ENCODE results near the gene MIGA2. TPM values are rescaled to one million over a fixed set of nuclear protein-coding genes. Genes with fewer than 3 reads are reported as not detected.

The MIGA2 gene
- total RNA-seq, 1 experiment from 2014 or later: 29.6 TPM

DNA sequence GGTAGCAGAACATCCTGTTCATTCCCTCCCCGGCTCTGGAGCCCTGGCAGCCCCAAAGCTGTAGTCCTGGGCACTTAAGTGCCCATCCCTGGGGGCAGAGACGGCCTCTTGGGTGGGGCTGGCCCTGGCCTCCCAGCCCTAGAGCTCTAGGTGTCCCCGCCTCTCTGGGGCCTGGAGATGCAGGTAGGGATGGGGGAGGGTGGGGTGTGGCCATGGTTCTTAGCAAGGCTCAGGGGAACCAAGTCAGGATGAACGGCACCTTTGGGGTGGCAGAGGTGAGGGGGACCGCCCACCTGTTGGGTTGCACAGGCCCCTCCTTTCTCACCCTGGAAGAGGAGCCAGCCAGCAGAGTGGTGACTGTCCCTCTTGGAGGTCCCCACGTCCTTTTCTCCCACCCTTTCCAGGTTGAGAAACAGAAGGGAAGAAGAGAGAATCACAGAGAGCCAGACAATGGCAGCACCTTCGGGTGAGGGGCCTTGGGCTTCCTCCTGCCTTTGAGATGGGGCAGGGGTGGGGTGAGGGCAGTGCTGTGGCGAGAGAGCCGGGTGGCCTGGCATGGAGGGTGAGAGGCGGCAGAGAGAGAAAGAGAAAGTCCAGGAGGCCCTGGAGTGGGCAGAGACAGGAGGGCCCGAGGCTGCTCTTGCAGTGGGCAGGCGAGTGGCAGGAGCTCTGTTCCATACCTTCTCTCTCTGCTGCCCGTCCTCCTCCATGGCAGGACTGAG lies 71.8 kb downstream of the MIGA2 start:
- intact Hi-C loops (cut with micrococcal nuclease): no loop called here
- H3K9me3 ChIP-seq (ENCODE audit: low read length): no peaks in the 10 kb centered on the region
- ATAC-seq: no peak
- H3K27ac ChIP-seq (ENCODE audit: low read length): no peak overlapping the region
- no peak overlapping the region for H2AFZ ChIP-seq (ENCODE audit: low read length)
- TF ChIP-seq, protein P1, sequence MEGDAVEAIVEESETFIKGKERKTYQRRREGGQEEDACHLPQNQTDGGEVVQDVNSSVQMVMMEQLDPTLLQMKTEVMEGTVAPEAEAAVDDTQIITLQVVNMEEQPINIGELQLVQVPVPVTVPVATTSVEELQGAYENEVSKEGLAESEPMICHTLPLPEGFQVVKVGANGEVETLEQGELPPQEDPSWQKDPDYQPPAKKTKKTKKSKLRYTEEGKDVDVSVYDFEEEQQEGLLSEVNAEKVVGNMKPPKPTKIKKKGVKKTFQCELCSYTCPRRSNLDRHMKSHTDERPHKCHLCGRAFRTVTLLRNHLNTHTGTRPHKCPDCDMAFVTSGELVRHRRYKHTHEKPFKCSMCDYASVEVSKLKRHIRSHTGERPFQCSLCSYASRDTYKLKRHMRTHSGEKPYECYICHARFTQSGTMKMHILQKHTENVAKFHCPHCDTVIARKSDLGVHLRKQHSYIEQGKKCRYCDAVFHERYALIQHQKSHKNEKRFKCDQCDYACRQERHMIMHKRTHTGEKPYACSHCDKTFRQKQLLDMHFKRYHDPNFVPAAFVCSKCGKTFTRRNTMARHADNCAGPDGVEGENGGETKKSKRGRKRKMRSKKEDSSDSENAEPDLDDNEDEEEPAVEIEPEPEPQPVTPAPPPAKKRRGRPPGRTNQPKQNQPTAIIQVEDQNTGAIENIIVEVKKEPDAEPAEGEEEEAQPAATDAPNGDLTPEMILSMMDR (conservative IDR thresholded peaks at IDR 0.05; ENCODE audit: low read depth, low read length): no peak
- TF ChIP-seq EZH2phosphoT487 (IDR thresholded peaks at IDR 0.05; ENCODE audit: borderline replicate concordance, low read length): no peak
- no peak for TF ChIP-seq EZH2 (IDR thresholded peaks at IDR 0.05; ENCODE audit: low read length, unreplicated experiment)
- H3K79me2 ChIP-seq (ENCODE audit: low read length): peaks cover 19% of the 10 kb centered on the region
- ChIA-PET POLR2A (ENCODE audit: unreplicated experiment) (no interaction called here), CTCF (no interaction called here)
- no TSS peak for BruUV-seq (replicated peaks)
- no peak overlapping the region for H3K4me3 ChIP-seq (ENCODE audit: low read length)
- H3K27me3 ChIP-seq (ENCODE audit: low read length): no peaks in the 10 kb centered on the region
- no peak for DNase-seq
- H3K9me2 ChIP-seq (replicated peaks; ENCODE audit: low read length): no peaks in the 10 kb centered on the region
- H3K9ac ChIP-seq (ENCODE audit: low read length): no peak overlapping the region
- no peaks in the 10 kb centered on the region for H3F3A ChIP-seq (ENCODE audit: low read length, unreplicated experiment)
- H3K4me2 ChIP-seq (ENCODE audit: low read length): no peak overlapping the region
- H3K36me3 ChIP-seq (ENCODE audit: low read depth, low read length): no peaks in the 10 kb centered on the region
- H4K20me1 ChIP-seq (ENCODE audit: low read length): no peaks in the 10 kb centered on the region
- peaks cover 12% of the 10 kb centered on the region for H3K4me1 ChIP-seq (ENCODE audit: insufficient read depth, low read length)

GRCh38 chr9:129108805-129109536 lies 72.5 kb downstream of the MIGA2 start:
- Histone ChIP-seq H3K36me3 (ENCODE audit: low read depth, low read length) (no peaks in the 10 kb centered on the region), H2AFZ (ENCODE audit: low read length) (no peak overlapping the region), H3K4me1 (ENCODE audit: insufficient read depth, low read length) (peaks cover 12% of the 10 kb centered on the region), H3K9me3 (ENCODE audit: low read length) (no peaks in the 10 kb centered on the region), H4K20me1 (ENCODE audit: low read length) (no peaks in the 10 kb centered on the region), H3K4me2 (ENCODE audit: low read length) (peak overlapping the region; percentile 91; the same call in 1 of the 2 replicates), H3K9me2 (replicated peaks; ENCODE audit: low read length) (no peaks in the 10 kb centered on the region), H3K9ac (ENCODE audit: low read length) (no peak overlapping the region), H3K79me2 (ENCODE audit: low read length) (peaks cover 26% of the 10 kb centered on the region), H3K4me3 (ENCODE audit: low read length) (no peak overlapping the region), H3K27ac (ENCODE audit: low read length) (no peak overlapping the region), H3K27me3 (ENCODE audit: low read length) (no peaks in the 10 kb centered on the region), H3F3A (ENCODE audit: low read length, unreplicated experiment) (no peaks in the 10 kb centered on the region)
- DNase-seq (peak; percentile 32), ATAC-seq (no peak)
- POLR2A ChIA-PET (ENCODE audit: unreplicated experiment): no interaction called here
- BruUV-seq (replicated peaks): TSS peak; percentile 39
- intact Hi-C loops (cut with micrococcal nuclease): no loop called here
- TF ChIP-seq, protein P1 (conservative IDR thresholded peaks at IDR 0.05; ENCODE audit: low read depth, low read length): no peak
- no peak for TF ChIP-seq EZH2 (IDR thresholded peaks at IDR 0.05; ENCODE audit: low read length, unreplicated experiment)
- TF ChIP-seq EZH2phosphoT487 (IDR thresholded peaks at IDR 0.05; ENCODE audit: borderline replicate concordance, low read length): no peak
- CTCF ChIA-PET: no interaction called here

DNA sequence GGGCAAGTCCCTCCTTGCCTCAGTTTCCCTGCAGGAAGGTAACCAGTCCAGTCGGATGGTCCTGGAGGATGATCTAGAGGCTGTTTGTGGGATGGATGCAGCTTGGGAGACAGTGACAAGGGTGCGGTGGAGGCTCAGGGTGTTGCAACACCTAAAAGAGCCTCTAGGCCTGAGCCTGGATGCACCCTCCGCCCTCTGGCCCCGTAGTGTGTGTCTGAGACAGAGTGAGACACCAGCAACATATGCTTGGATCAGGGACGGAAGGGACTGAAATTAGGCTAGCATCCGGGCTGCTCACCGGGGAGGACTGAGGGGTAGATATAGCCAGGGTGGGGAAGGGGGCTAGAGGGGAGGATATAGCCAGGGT lies 73.1 kb downstream of the MIGA2 start:
- H3K9me3 ChIP-seq (ENCODE audit: low read length): no peaks in the 10 kb centered on the region
- no peak overlapping the region for H2AFZ ChIP-seq (ENCODE audit: low read length)
- peak overlapping the region; percentile 78; the same call in 1 of the 2 replicates for H3K4me3 ChIP-seq (ENCODE audit: low read length)
- ChIA-PET CTCF (no interaction called here), POLR2A (ENCODE audit: unreplicated experiment) (no interaction called here)
- no peaks in the 10 kb centered on the region for H3K9me2 ChIP-seq (replicated peaks; ENCODE audit: low read length)
- H3K9ac ChIP-seq (ENCODE audit: low read length): no peak overlapping the region
- H4K20me1 ChIP-seq (ENCODE audit: low read length): no peaks in the 10 kb centered on the region
- no TSS peak for BruUV-seq (replicated peaks)
- no peak for TF ChIP-seq EZH2 (IDR thresholded peaks at IDR 0.05; ENCODE audit: low read length, unreplicated experiment)
- TF ChIP-seq, protein P1 (conservative IDR thresholded peaks at IDR 0.05; ENCODE audit: low read depth, low read length): no peak
- no peak for TF ChIP-seq EZH2phosphoT487 (IDR thresholded peaks at IDR 0.05; ENCODE audit: borderline replicate concordance, low read length)
- H3K4me2 ChIP-seq (ENCODE audit: low read length): peak overlapping the region; percentile 91; the same call in 1 of the 2 replicates
- no peak overlapping the region for H3K27ac ChIP-seq (ENCODE audit: low read length)
- no peaks in the 10 kb centered on the region for H3F3A ChIP-seq (ENCODE audit: low read length, unreplicated experiment)
- intact Hi-C loops (cut with micrococcal nuclease): no loop called here
- H3K4me1 ChIP-seq (ENCODE audit: insufficient read depth, low read length): peaks cover 12% of the 10 kb centered on the region
- H3K36me3 ChIP-seq (ENCODE audit: low read depth, low read length): no peaks in the 10 kb centered on the region
- no peak for ATAC-seq
- no peaks in the 10 kb centered on the region for H3K27me3 ChIP-seq (ENCODE audit: low read length)
- peaks cover 32% of the 10 kb centered on the region for H3K79me2 ChIP-seq (ENCODE audit: low read length)
- peak; percentile 21 for DNase-seq

Data from PC-3 (cell line).